22Rv1 (cell line): Measurements from ENCODE around the gene GPC5.

Source experiments
- CTCF ChIP-seq: fragments of 450-650 bp; IDR thresholded peaks from 2 replicates; pipeline ENCODE4 v1.5.1; 2017; ENCODE audit warnings: mild to moderate bottlenecking
- ZFX ChIP-seq: fragments of 450-650 bp; IDR thresholded peaks from 2 replicates; pipeline ENCODE4 v1.6.1; 2017; ENCODE audit warnings: antibody characterized with exemption, borderline replicate concordance

- TF ChIP-seq CTCF (no peak), ZFX (no peak)
These were observed 43.2 kb upstream of the GPC5 start for GRCh38 chr13:91355099-91355825.
